H1 (cell line): Measurements from ENCODE around the gene VDR. TPM values are rescaled to one million over a fixed set of nuclear protein-coding genes. Genes with fewer than 3 reads are reported as not detected.

Experiments used
- CTCF ChIA-PET: fragments of 300-600 bp; sonication (Branson Sonifier 250); formaldehyde crosslinking; loops from one replicate; lab custom pipeline; 2021; ENCODE audit not compliant: partially characterized antibody; lab: Charles Lee
- POLR2A ChIA-PET: fragments of 300-600 bp; sonication (Branson Sonifier 250); formaldehyde crosslinking; loops from one replicate; lab custom pipeline; 2021; ENCODE audit warnings: inconsistent platforms; ENCODE audit not compliant: partially characterized antibody; lab: Charles Lee
- DNase-seq, 2 experiments: peaks; one replicate each; pipeline versions ENCODE4 v3.0.0 to v3.0.0-alpha.2; 2010 to 2022; ENCODE audit warnings: low spot score in 2 of 2, low read depth in 1 of 2, mixed read lengths in 1 of 2
- FAIRE-seq: peaks from 2 replicates; lab custom pipeline; 2011; peaks lifted over from hg19 to GRCh38; lab: Jason Lieb, UNC
- H2AFZ ChIP-seq: 2 replicates; pipeline ENCODE4 v1.8.1; 2012; ENCODE audit warnings: low read length, inconsistent platforms
- H2AK5ac ChIP-seq: 2 replicates; pipeline ENCODE4 v1.6.1; 2013; ENCODE audit warnings: low read depth, low read length
- H2BK120ac ChIP-seq: replicated peaks from 2 replicates; pipeline ENCODE3; 2013; ENCODE audit warnings: low read depth, low read length, inconsistent platforms
- H2BK12ac ChIP-seq: 2 replicates; pipeline ENCODE4 v1.6.1; 2013; ENCODE audit warnings: low read depth, low read length
- H2BK15ac ChIP-seq: 2 replicates; pipeline ENCODE4 v1.6.1; 2013; ENCODE audit warnings: low read length
- H2BK20ac ChIP-seq: 2 replicates; pipeline ENCODE4 v1.6.1; 2013; ENCODE audit warnings: low read length
- H2BK5ac ChIP-seq: 2 replicates; pipeline ENCODE4 v1.6.1; 2013; ENCODE audit warnings: low read depth, low read length
- H3K14ac ChIP-seq: 2 replicates; pipeline ENCODE4 v1.6.1; 2013; ENCODE audit warnings: inconsistent platforms; ENCODE audit not compliant: insufficient read length
- H3K18ac ChIP-seq: 2 replicates; pipeline ENCODE4 v1.6.1; 2013; ENCODE audit warnings: low read length; ENCODE audit errors: extremely low read depth
- H3K23ac ChIP-seq: 2 replicates; pipeline ENCODE4 v1.6.1; 2013; ENCODE audit warnings: inconsistent platforms; ENCODE audit not compliant: insufficient read length
- H3K23me2 ChIP-seq: 2 replicates; pipeline ENCODE4 v1.6.1; 2013; ENCODE audit warnings: low read depth, low read length
- H3K27ac ChIP-seq: 2 replicates; pipeline ENCODE4 v1.6.1; 2011; ENCODE audit warnings: low read depth, low read length, inconsistent platforms
- H3K27me3 ChIP-seq, 4 experiments: replicated peaks in 1 of 4; 1 replicate in 1 of 4; 2 replicates in 3 of 4; pipeline versions ENCODE4 v1.6.1 to v1.8.1; 2011 to 2013; ENCODE audit warnings: low read length in 3 of 4, mild to moderate bottlenecking in 3 of 4, inconsistent platforms in 2 of 4, mixed read lengths in 2 of 4, moderate library complexity in 1 of 4; ENCODE audit not compliant: control insufficient read depth in 3 of 4, insufficient read depth in 3 of 4; ENCODE audit errors: extremely low read depth in 1 of 4
- H3K36me3 ChIP-seq, 4 experiments: 2 replicates each; pipeline versions ENCODE4 v1.6.1 to v1.8.1; 2011 to 2013; ENCODE audit warnings: mild to moderate bottlenecking in 4 of 4, low read length in 3 of 4, moderate library complexity in 2 of 4, control low read depth in 1 of 4, inconsistent platforms in 1 of 4; ENCODE audit not compliant: insufficient read depth in 4 of 4, control insufficient read depth in 2 of 4
- H3K4ac ChIP-seq: replicated peaks from 2 replicates; pipeline ENCODE3; 2013; ENCODE audit warnings: low read length, low read depth, mixed read lengths, inconsistent platforms; ENCODE audit not compliant: insufficient read length
- H3K4me1 ChIP-seq, 4 experiments: replicated peaks in 1 of 4; 1 replicate in 1 of 4; 2 replicates in 3 of 4; pipeline versions ENCODE4 v1.6.1 to v1.8.1; 2011 to 2013; ENCODE audit warnings: low read length in 3 of 4, inconsistent platforms in 2 of 4, mixed read lengths in 1 of 4; ENCODE audit not compliant: insufficient read depth in 4 of 4, control insufficient read depth in 3 of 4
- H3K4me2 ChIP-seq, 2 experiments: 2 replicates each; pipeline versions ENCODE4 v1.6.1 to v1.8.1; 2011 to 2013; ENCODE audit warnings: low read depth in 2 of 2, low read length in 2 of 2, control low read depth in 1 of 2, inconsistent platforms in 1 of 2, mild to moderate bottlenecking in 1 of 2; ENCODE audit not compliant: insufficient read depth in 1 of 2
- H3K4me3 ChIP-seq, 4 experiments: fragments of 200-600, 300-600 bp in 1 of 4; sonication (generic), shearing (Covaris generic), sonication (Bioruptor Twin) in 1 of 4; 2 replicates each; pipeline versions ENCODE4 v1.5.1 to v1.8.1; 2011 to 2016; ENCODE audit warnings: low read length in 4 of 4, low read depth in 3 of 4, control low read depth in 2 of 4, inconsistent platforms in 2 of 4, mild to moderate bottlenecking in 2 of 4, mixed read lengths in 1 of 4, moderate library complexity in 1 of 4; ENCODE audit not compliant: insufficient read depth in 2 of 4; ENCODE audit errors: extremely low read depth in 1 of 4
- H3K56ac ChIP-seq: replicated peaks from 2 replicates; pipeline ENCODE3; 2013; ENCODE audit warnings: low read depth, mild to moderate bottlenecking, mixed read lengths, low read length, inconsistent platforms; ENCODE audit not compliant: insufficient read length
- H3K79me1 ChIP-seq: 2 replicates; pipeline ENCODE4 v1.6.1; 2013; ENCODE audit warnings: low read depth, low read length, control low read depth
- H3K79me2 ChIP-seq, 2 experiments: 2 replicates each; pipeline versions ENCODE4 v1.6.1 to v1.8.1; 2012 to 2013; ENCODE audit warnings: low read length in 2 of 2, mild to moderate bottlenecking in 2 of 2, inconsistent platforms in 1 of 2; ENCODE audit not compliant: insufficient read depth in 2 of 2, control insufficient read depth in 1 of 2
- H3K9ac ChIP-seq, 4 experiments: replicated peaks in 1 of 4; 1 replicate in 1 of 4; 2 replicates in 3 of 4; pipeline versions ENCODE4 v1.6.1 to v1.8.1; 2011 to 2013; ENCODE audit warnings: low read depth in 3 of 4, low read length in 3 of 4, control low read depth in 2 of 4, mild to moderate bottlenecking in 2 of 4, moderate library complexity in 2 of 4, inconsistent platforms in 1 of 4; ENCODE audit errors: extremely low read depth in 1 of 4
- H3K9me3 ChIP-seq, 2 experiments: 2 replicates each; pipeline versions ENCODE4 v1.6.1 to v1.8.1; 2012 to 2013; ENCODE audit warnings: mild to moderate bottlenecking in 2 of 2, moderate library complexity in 2 of 2, control low read depth in 1 of 2, inconsistent platforms in 1 of 2, low read depth in 1 of 2, low read length in 1 of 2, mixed read lengths in 1 of 2; ENCODE audit not compliant: insufficient read depth in 2 of 2
- H4K20me1 ChIP-seq, 2 experiments: replicated peaks in 1 of 2; 2 replicates each; pipeline versions ENCODE3 to v1.8.1; 2011 to 2013; ENCODE audit warnings: inconsistent platforms in 2 of 2, low read length in 2 of 2, mild to moderate bottlenecking in 1 of 2; ENCODE audit not compliant: insufficient read depth in 2 of 2, control insufficient read depth in 1 of 2
- H4K5ac ChIP-seq: 2 replicates; pipeline ENCODE4 v1.6.1; 2013; ENCODE audit warnings: low read length, low read depth, mixed read lengths, inconsistent platforms; ENCODE audit not compliant: insufficient read length
- H4K8ac ChIP-seq: 2 replicates; pipeline ENCODE4 v1.8.0; 2013; ENCODE audit warnings: mild to moderate bottlenecking, moderate library complexity, low read length, inconsistent platforms; ENCODE audit not compliant: insufficient read depth; ENCODE audit errors: extremely low read depth
- H4K91ac ChIP-seq: replicated peaks from 2 replicates; pipeline ENCODE3; 2013; ENCODE audit warnings: low read length, mixed read lengths, inconsistent platforms; ENCODE audit not compliant: insufficient read length
- CBX5 ChIP-seq: fragments of 300-800, 300-1000 bp; sonication (generic); IDR thresholded peaks from 2 replicates; pipeline ENCODE4 v1.7.1; 2016; ENCODE audit warnings: antibody characterized with exemption, low read length, low read depth
- HDAC2 ChIP-seq, 2 experiments: fragments of 300-600 bp in 1 of 2; sonication (generic) in 1 of 2; IDR thresholded peaks; 2 replicates each; pipeline ENCODE4 v1.6.1; 2011 to 2012; ENCODE audit warnings: low read depth in 2 of 2, low read length in 2 of 2, mild to moderate bottlenecking in 2 of 2, moderate library complexity in 2 of 2, borderline replicate concordance in 1 of 2, inconsistent platforms in 1 of 2
- PHF8 ChIP-seq: fragments of 200-600 bp; sonication (generic); conservative IDR thresholded peaks from 2 replicates; pipeline ENCODE4 v1.7.1; 2012; ENCODE audit warnings: low read depth, mild to moderate bottlenecking, inconsistent platforms, low read length, moderate library complexity
- POU5F1 ChIP-seq: IDR thresholded peaks from 2 replicates; pipeline ENCODE4 v1.6.1; 2011; ENCODE audit warnings: low read depth, mild to moderate bottlenecking, low read length, moderate library complexity
- SIX5 ChIP-seq: IDR thresholded peaks from 2 replicates; pipeline ENCODE4 v1.6.1; 2011; ENCODE audit warnings: mild to moderate bottlenecking, low read depth, low read length
- WGBS, 2 experiments: shearing (Covaris generic) in 1 of 2; methylation state at CpG; one replicate each; pipeline versions ENCODE4 v1.1.6 to v1.1.7; 2013 to 2015; ENCODE audit warnings: low lambda C conversion rate in 2 of 2, mixed read lengths in 2 of 2, inconsistent platforms in 1 of 2, low coverage in 1 of 2, missing lambda C conversion rate in 1 of 2; ENCODE audit not compliant: insufficient replicate concordance in 2 of 2, insufficient coverage in 1 of 2, insufficient read length in 1 of 2; ENCODE audit errors: extremely low coverage in 1 of 2, missing lambda C conversion rate in 1 of 2; 5-methylcytosine and 5-hydroxymethylcytosine counted together
- polyA plus RNA-seq, 7 experiments: library from polyadenylated mRNA; depleted of rRNA in 3 of 7; stranded (reverse) in 5 of 7; unstranded in 2 of 7; fragments of >200 nt in 5 of 7; fragments of 200-250 nt in 2 of 7; gene quantifications; 1 replicate in 5 of 7; 2 replicates in 1 of 7; 4 replicates in 1 of 7; pipeline versions ENCODE4 v1.2.1 to v1.2.3, GENCODE V29; 2011 to 2013; ENCODE audit warnings: missing spikeins in 2 of 7, mixed read lengths in 2 of 7
- total RNA-seq: library from RNA; stranded (reverse); fragmentation: NEBNext Ultra II Directional; extraction: Animal tissue kit (Norgen Biotek cat#: 25700); gene quantifications from 2 replicates; pipeline ENCODE4 v1.2.1, GENCODE V29; 2021
- TF ChIP-seq, protein P1 (sequence below), 3 experiments: IDR thresholded peaks; 1 replicate in 2 of 3; 2 replicates in 1 of 3; pipeline versions ENCODE4 v1.5.1 to v1.6.1; 2011; ENCODE audit warnings: low read length in 3 of 3, mild to moderate bottlenecking in 3 of 3, inconsistent platforms in 2 of 3, low read depth in 1 of 3, moderate library complexity in 1 of 3; ENCODE audit not compliant: insufficient read depth in 1 of 3; ENCODE audit errors: control extremely low read depth in 1 of 3

Gene VDR
- total and polyA plus RNA-seq, 2 of the 8 experiments (the other 6 are each of a cell fraction or from before 2014, with no cell fraction given) = 0.44 to 0.65 TPM

DNA sequence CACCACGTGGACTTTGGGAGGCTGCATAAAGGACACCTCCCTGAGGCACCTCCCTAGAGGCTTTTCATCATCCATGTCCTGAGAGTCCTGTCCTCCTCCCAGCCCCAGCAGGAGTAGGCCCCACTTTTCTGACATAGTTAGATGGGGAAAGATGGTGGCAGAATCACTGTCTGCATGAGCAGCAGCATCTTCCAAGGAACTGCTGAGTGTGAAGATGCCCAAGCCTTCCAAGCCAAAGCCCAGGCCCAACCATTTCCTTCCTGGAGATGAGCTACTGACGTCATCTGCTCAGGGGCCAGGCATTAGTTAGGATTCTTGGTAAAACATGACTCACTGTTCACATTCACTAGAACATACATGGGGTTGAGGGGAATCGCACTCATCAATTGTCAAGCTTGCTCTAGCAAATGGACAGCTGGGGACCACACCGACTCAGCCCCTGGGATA is 37.3 kb downstream of the VDR start:
- Histone ChIP-seq H3K79me1 (no peaks in the 10 kb centered on the region), H4K5ac (no peak overlapping the region), H3K9ac (no peak overlapping the region), H4K8ac (no peak overlapping the region), H3K27ac (no peak overlapping the region), H3K36me3 (no peaks in the 10 kb centered on the region), H2BK20ac (no peak overlapping the region), H2BK15ac (no peak overlapping the region), H2AFZ (no peak overlapping the region), H3K4ac (no peak overlapping the region), H3K56ac (no peak overlapping the region), H2BK5ac (no peak overlapping the region), H3K14ac (no peak overlapping the region), H3K79me2 (no peaks in the 10 kb centered on the region), H3K18ac (no peak overlapping the region), H4K20me1 (no peaks in the 10 kb centered on the region), H3K9me3 (no peaks in the 10 kb centered on the region), H2BK120ac (no peak overlapping the region), H2AK5ac (no peak overlapping the region), H3K27me3 (no peaks in the 10 kb centered on the region), H3K23me2 (no peaks in the 10 kb centered on the region), H3K4me2 (no peak overlapping the region), H3K4me1 (no peaks in the 10 kb centered on the region), H3K4me3 (no peak overlapping the region), H4K91ac (no peak overlapping the region), H2BK12ac (no peak overlapping the region), H3K23ac (no peak overlapping the region)
- POLR2A ChIA-PET = interaction anchor here (0.7 to 1.0 kb wide), 2 partner anchors 19 to 37 kb away, joined by 3 read pairs; partner anchors contain the start of gene VDR
- FAIRE-seq (no peak), DNase-seq (no peak)
- CTCF ChIA-PET = interaction anchor here (1.0 to 2.6 kb wide), 6 partner anchors 24 to 152 kb away, joined by 3 to 8 read pairs (median 4); partner anchors contain the start of gene VDR
- WGBS, 2 experiments = 76% methylated on average over 4 of the region's 4 CpGs; no CpG with 5 or more reads in 1 of the 2 experiments
- TF ChIP-seq, protein P1, sequence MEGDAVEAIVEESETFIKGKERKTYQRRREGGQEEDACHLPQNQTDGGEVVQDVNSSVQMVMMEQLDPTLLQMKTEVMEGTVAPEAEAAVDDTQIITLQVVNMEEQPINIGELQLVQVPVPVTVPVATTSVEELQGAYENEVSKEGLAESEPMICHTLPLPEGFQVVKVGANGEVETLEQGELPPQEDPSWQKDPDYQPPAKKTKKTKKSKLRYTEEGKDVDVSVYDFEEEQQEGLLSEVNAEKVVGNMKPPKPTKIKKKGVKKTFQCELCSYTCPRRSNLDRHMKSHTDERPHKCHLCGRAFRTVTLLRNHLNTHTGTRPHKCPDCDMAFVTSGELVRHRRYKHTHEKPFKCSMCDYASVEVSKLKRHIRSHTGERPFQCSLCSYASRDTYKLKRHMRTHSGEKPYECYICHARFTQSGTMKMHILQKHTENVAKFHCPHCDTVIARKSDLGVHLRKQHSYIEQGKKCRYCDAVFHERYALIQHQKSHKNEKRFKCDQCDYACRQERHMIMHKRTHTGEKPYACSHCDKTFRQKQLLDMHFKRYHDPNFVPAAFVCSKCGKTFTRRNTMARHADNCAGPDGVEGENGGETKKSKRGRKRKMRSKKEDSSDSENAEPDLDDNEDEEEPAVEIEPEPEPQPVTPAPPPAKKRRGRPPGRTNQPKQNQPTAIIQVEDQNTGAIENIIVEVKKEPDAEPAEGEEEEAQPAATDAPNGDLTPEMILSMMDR (IDR thresholded peaks at IDR 0.05; ENCODE audit: control extremely low read depth in 1 of 3, insufficient read depth in 1 of 3, low read depth in 1 of 3, low read length in 3 of 3) = no peak
- TF ChIP-seq SIX5 (no peak), PHF8 (no peak), HDAC2 (IDR thresholded peaks at IDR 0.05; ENCODE audit: borderline replicate concordance in 1 of 2, low read depth in 2 of 2, low read length in 2 of 2) (no peak), CBX5 (no peak), POU5F1 (no peak)
